Measurements from ENCODE around the gene SPINK2.

The SPINK2 gene

DNA sequence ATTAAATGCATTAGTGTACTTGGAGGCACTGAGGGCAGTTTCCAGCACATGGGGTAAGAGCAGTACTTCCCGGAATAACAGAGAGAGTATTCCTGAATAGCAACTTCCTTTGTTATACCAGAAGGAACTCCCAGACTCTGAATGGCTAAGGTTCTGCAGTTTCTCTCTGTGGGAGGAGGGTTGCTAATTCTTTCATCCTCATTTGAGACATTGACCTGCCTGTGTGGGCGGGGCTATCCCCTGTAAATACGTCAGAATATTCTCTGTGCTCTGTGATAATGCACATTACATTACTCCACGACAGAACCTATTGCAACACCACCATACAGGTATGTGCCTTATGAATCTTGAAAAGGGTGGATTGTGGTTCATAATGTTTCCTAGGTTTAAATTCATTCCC lies 52.7 kb downstream of the SPINK2 start:
- no peak overlapping the region for H3K4me3 ChIP-seq (ENCODE audit: low read depth, low read length)
- no peak for DNase-seq (ENCODE audit: low read depth)
- TF ChIP-seq, protein P1, sequence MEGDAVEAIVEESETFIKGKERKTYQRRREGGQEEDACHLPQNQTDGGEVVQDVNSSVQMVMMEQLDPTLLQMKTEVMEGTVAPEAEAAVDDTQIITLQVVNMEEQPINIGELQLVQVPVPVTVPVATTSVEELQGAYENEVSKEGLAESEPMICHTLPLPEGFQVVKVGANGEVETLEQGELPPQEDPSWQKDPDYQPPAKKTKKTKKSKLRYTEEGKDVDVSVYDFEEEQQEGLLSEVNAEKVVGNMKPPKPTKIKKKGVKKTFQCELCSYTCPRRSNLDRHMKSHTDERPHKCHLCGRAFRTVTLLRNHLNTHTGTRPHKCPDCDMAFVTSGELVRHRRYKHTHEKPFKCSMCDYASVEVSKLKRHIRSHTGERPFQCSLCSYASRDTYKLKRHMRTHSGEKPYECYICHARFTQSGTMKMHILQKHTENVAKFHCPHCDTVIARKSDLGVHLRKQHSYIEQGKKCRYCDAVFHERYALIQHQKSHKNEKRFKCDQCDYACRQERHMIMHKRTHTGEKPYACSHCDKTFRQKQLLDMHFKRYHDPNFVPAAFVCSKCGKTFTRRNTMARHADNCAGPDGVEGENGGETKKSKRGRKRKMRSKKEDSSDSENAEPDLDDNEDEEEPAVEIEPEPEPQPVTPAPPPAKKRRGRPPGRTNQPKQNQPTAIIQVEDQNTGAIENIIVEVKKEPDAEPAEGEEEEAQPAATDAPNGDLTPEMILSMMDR (IDR thresholded peaks at IDR 0.05; ENCODE audit: control insufficient read depth, extremely low read depth, insufficient read depth) = no peak

DNA sequence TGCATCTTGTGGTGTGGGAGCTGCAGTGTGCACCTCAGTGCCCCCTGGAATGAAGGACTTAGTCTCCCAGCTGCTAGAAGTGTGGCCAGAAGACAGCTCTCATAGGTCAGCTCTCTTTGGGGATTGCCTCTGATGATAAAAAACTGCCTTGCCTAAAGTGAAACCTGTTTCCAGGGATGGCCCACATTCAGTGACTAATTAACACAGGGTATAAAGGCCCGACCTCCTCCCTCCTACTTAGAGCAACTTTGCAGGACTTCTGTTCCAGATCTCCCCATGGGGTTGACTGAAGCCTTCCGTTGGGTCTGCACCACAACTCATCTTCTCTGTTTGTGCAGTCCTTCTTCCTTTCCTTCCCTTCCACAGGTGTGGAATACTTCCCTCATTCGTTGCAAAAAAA lies 53.2 kb downstream of the SPINK2 start:
- TF ChIP-seq, protein P1 (IDR thresholded peaks at IDR 0.05; ENCODE audit: control insufficient read depth, extremely low read depth, insufficient read depth) = no peak
- no peak for DNase-seq (ENCODE audit: low read depth)
- no peak overlapping the region for H3K4me3 ChIP-seq (ENCODE audit: low read depth, low read length)

DNA sequence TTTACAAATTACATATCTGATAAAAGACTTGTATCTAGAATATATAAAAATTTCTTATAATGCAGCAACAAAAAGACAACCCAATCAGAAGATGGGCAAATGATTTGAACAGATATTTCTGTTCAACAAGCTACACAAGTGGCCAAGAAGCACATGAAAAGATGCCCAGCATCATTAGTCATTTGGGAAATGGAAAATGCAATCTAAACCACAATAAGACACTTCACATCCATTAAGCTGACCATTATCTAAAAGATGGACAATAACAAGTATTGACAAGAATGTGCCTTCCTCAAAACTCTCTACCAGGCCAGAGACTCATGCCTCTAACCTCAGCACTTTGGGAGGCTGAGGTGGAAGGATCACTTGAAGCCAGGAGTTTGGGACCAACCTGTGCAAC lies 53.9 kb downstream of the SPINK2 start:
- H3K4me3 ChIP-seq (ENCODE audit: low read depth, low read length) = no peak overlapping the region
- TF ChIP-seq, protein P1 (IDR thresholded peaks at IDR 0.05; ENCODE audit: control insufficient read depth, extremely low read depth, insufficient read depth) = no peak
- no peak for DNase-seq (ENCODE audit: low read depth)

DNA sequence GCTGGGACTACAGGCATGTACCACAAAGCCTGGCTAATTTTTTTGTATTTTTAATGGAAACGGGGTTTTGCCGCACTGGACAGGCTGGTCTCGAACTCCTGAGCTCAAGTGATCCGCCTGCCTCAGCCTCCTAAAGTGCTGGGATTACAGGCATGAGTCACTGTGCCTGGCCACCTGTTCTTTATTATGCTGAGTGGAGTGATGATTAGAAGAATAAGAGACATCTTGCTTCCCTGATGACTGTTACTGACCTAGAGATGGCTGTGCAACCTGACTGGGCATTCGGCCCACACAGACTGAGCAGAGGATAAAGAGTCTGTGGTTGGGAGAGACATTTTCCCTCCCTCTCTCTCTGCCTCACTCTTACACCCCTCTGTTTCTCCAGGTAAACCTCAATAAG lies 56.7 kb downstream of the SPINK2 start:
- no peak overlapping the region for H3K4me3 ChIP-seq (ENCODE audit: low read depth, low read length)
- TF ChIP-seq, protein P1 (IDR thresholded peaks at IDR 0.05; ENCODE audit: control insufficient read depth, extremely low read depth, insufficient read depth) = no peak
- no peak for DNase-seq (ENCODE audit: low read depth)

DNA sequence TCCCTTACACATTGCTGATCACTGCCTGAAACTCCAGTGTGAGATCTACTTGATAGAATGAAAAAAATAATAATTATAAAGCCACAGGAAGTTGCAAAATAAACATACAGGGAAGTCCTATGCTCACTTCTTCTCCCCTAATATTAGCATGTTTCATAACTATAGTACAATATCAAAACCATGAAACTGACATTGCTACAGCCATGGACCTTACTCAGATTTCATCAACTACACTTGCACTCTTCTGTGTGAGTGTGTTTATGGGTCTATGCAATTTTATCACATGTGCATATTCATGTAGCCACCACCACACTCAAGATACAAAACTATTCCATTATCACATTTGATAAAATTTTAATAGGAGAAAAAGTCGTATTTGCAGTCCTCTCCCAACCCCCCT lies 57.3 kb downstream of the SPINK2 start:
- TF ChIP-seq, protein P1 (IDR thresholded peaks at IDR 0.05; ENCODE audit: control insufficient read depth, extremely low read depth, insufficient read depth) = no peak
- H3K4me3 ChIP-seq (ENCODE audit: low read depth, low read length) = no peak overlapping the region
- DNase-seq (ENCODE audit: low read depth) = no peak

DNA sequence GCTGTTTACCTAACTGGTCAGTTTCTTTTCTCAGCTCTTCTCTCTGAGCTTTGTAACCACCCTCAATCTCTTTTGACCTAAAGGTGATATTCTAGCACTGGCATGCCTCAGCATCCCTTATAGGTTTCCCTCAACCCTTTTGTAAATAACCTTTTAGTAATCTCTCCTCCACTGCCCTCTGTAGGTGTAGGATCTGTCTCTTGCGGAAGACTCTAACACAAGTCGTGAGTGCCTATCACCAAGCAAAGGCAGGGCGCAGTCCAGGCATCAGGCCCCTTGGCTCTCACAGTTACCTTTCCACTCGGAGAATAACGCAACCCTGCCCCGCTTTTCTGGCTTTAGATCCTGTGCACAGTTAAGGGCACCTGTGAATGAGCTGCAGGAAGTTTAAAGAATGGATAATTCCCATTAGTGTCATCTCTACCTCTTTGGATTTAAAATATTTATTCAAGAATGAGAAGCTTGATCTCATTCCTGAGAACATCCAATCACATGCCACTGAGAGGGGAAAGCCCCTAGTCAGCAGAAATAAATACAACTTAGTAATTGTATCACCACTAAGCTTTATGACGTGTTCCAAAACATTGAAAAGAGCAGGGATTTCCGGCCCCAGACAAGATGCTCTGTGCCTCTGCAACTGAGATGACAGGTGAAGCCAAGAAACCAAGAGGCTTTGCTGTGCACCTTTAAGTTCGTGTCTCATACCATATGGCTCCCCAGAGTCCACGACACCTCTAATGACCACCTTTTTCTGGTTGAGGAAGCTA lies 58.8 kb downstream of the SPINK2 start:
- no peak overlapping the region for H3K4me3 ChIP-seq (ENCODE audit: low read depth, low read length)
- DNase-seq (ENCODE audit: low read depth) = no peak
- TF ChIP-seq, protein P1 (IDR thresholded peaks at IDR 0.05; ENCODE audit: control insufficient read depth, extremely low read depth, insufficient read depth) = no peak

DNA sequence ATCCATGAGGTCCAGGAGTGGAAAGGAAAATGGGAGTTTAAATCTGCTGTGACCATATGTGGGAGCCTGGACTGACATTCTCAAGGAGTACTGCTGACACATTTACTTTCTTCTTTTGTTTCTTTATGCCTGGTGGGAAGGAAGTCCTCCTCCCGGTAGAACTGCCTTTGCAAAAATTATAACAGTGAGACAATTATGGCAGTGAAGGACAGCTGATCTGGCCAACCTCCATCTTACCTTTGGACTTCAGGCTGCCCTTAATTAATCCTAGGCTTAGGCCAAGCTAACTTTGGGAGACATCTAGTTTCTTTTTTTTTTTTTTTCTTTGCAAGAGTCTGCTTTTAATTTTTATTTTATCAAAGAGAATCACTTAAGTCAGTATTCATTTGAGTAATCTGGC lies 61.3 kb downstream of the SPINK2 start:
- H3K4me3 ChIP-seq (ENCODE audit: low read depth, low read length) = no peak overlapping the region

More for the DNA sequence above, 61.3 kb downstream of the SPINK2 start:
- no peak for DNase-seq (ENCODE audit: low read depth)
- TF ChIP-seq, protein P1 (IDR thresholded peaks at IDR 0.05; ENCODE audit: control insufficient read depth, extremely low read depth, insufficient read depth) = no peak
